Heart left ventricle (tissue), 16 donors: Measurements from ENCODE around the gene ACKR1. TPM values are rescaled to one million over a fixed set of nuclear protein-coding genes. Genes with fewer than 3 reads are reported as not detected.

ENCODE experiments used
- ATAC-seq, 4 donors: fragments of 200-7000 bp; cut with Tn5 transposase; one replicate each; pipeline ENCODE4 v1.9.1; 2020 to 2022; ENCODE audit warnings: moderate library complexity in 4 of 4, mild to moderate bottlenecking in 3 of 4, moderate number of reproducible peaks in 1 of 4
- DNase-seq, 5 donors: peaks; one replicate each; pipeline ENCODE4 v3.0.0-alpha.2; 2020
- H3K27ac ChIP-seq, 12 donors: fragments of 200-600 bp; sonication (generic) in 4 of 12; one replicate each; pipeline versions ENCODE4 v1.5.0 to v1.8.0; 2016 to 2022; ENCODE audit warnings: mild to moderate bottlenecking in 2 of 12
- H3K27me3 ChIP-seq, 9 donors: fragments of 200-600 bp; sonication (generic) in 2 of 9; one replicate each; pipeline versions ENCODE4 v1.5.1 to v1.8.0; 2016 to 2022; ENCODE audit warnings: mild to moderate bottlenecking in 3 of 9
- H3K36me3 ChIP-seq, 9 donors: fragments of 200-600 bp; sonication (generic) in 2 of 9; one replicate each; pipeline versions ENCODE4 v1.5.0 to v1.8.0; 2018 to 2022; ENCODE audit warnings: mild to moderate bottlenecking in 2 of 9
- H3K4me1 ChIP-seq, 12 donors: fragments of 200-600 bp; sonication (generic) in 4 of 12; one replicate each; pipeline versions ENCODE4 v1.5.0 to v1.8.0; 2016 to 2022; ENCODE audit warnings: mild to moderate bottlenecking in 3 of 12
- H3K4me3 ChIP-seq, 12 donors: fragments of 200-600 bp; sonication (generic) in 4 of 12; one replicate each; pipeline versions ENCODE4 v1.5.0 to v1.8.0; 2017 to 2022; ENCODE audit warnings: mild to moderate bottlenecking in 9 of 12, moderate library complexity in 4 of 12
- H3K9me3 ChIP-seq, 12 donors: fragments of 200-600 bp; sonication (generic) in 4 of 12; one replicate each; pipeline versions ENCODE4 v1.5.0 to v1.8.0; 2016 to 2022; ENCODE audit warnings: mild to moderate bottlenecking in 1 of 12
- POLR2A ChIP-seq, 2 donors: fragments of 450-650 bp; IDR thresholded peaks; one replicate each; pipeline ENCODE4 v1.6.1; 2017; ENCODE audit warnings: antibody characterized with exemption in 2 of 2, mild to moderate bottlenecking in 2 of 2, moderate library complexity in 2 of 2
- WGBS, 4 donors: extraction: QIAGEN DNeasy Blood & Tissue Kit in 2 of 4; methylation state at CpG; one replicate each; pipeline versions ENCODE4 v1.1.5 to v1.1.7; 2013 to 2018; 5-methylcytosine and 5-hydroxymethylcytosine counted together
- intact Hi-C, 10 donors: fragments of 100-400 bp; cut with DNase I; formaldehyde crosslinking; loops; one replicate each; pipeline versions ENCODE4 v1.11.1 to v1.14.2; 2022
- polyA plus RNA-seq, 2 donors: library from polyadenylated mRNA; stranded (reverse); fragments of 200-250 nt; gene quantifications; one replicate each; pipeline ENCODE4 v1.2.3, GENCODE V29; 2013
- total RNA-seq, 9 donors: library from RNA; depleted of rRNA in 2 of 9; stranded (reverse); fragments of >200 nt in 2 of 9; fragmentation: NEBNext Ultra II Directional in 3 of 9; extraction: Animal tissue kit (Norgen Biotek cat#: 25700) in 3 of 9; gene quantifications; one replicate each; pipeline versions ENCODE4 v1.1.0 to v1.2.4, GENCODE V29; 2016 to 2023
- TF ChIP-seq, protein P1 (sequence below), 12 donors: fragments of 200-600 bp; sonication (generic) in 4 of 12; IDR thresholded peaks; one replicate each; pipeline versions ENCODE4 v1.5.0 to v1.8.0; 2018 to 2022; ENCODE audit warnings: antibody characterized with exemption in 12 of 12, mild to moderate bottlenecking in 5 of 12
- donor health status: ischemic (EF 13 %, LVEDD 7.1; RV severe dilation, severe dysfunction).
- donor health status: healthy with polysubstance abuse.
- donor health status: DM: no; HTN: yes; CAD: no.
- donor health status: DM: no; HTN: no; CAD: no.
- donor health status: ischemic (EF 25% LVEDD 6.9; RV normal size, moderate dysfunction).
- donor health status: ischemic (EF 25% LVEDD 5.7; RV mildly dilated, moderate dysfunction).
- donor health status: healthy.
- donor health status: DM: yes; HTN: yes; CAD: no.
- donor health status: ischemic (EF 35%, LVEDD 5.7; RV mildly dilated, moderate dysfunction).
- donor health status: nonischemic (EF 11% LVEDD 7.7; RV severe dilation, severe dysfunction).
- donor health status: DM: yes; HTN: yes; CAD: no.
- donor health status: PGD.
- donor health status: ischemic (EF 29% LVEDD 5.4; RV normal size, mild dysfunction).
- donor health status: nonischemic (EF 23%, LVEDD 6.1; RV moderate dilation, normal function).

The ACKR1 gene
- total and polyA plus RNA-seq, 11 donors, result 7.5 to 56.0 (median 19.1) TPM

DNA sequence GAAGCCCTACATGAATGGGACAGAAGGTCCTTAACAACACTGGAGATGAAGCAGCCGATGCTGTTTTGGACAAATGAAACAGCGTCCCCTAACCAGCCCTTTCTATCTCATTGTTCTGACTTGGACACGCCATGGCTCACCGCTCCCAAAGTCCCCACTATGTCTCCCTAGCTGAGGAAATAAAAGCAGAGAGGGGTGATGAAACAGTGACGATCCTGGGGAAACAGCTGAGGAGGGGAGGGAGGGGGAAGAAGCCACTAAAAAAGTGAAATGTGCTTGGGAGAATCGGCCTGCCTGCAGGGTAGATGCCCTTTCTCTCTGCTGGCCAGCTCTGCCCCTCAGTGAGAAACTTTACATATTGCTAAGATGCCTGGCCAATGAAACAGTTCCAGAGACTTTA is 1.1 kb upstream of the ACKR1 start:
- Histone ChIP-seq H3K4me3 (no peak overlapping the region), H3K9me3 (no peaks in the 10 kb centered on the region), H3K27me3 (peaks cover 0 to 60% (median 9%) of the 10 kb centered on the region in 9 donors), H3K36me3 (no peaks in the 10 kb centered on the region), H3K27ac (no peak overlapping the region), H3K4me1 (no peaks in the 10 kb centered on the region)
- 62 to 71% (median 67%) methylated on average over 6 of the region's 6 CpGs for WGBS, 4 donors
- ATAC-seq (no peak), DNase-seq (no peak)
- TF ChIP-seq, protein P1, sequence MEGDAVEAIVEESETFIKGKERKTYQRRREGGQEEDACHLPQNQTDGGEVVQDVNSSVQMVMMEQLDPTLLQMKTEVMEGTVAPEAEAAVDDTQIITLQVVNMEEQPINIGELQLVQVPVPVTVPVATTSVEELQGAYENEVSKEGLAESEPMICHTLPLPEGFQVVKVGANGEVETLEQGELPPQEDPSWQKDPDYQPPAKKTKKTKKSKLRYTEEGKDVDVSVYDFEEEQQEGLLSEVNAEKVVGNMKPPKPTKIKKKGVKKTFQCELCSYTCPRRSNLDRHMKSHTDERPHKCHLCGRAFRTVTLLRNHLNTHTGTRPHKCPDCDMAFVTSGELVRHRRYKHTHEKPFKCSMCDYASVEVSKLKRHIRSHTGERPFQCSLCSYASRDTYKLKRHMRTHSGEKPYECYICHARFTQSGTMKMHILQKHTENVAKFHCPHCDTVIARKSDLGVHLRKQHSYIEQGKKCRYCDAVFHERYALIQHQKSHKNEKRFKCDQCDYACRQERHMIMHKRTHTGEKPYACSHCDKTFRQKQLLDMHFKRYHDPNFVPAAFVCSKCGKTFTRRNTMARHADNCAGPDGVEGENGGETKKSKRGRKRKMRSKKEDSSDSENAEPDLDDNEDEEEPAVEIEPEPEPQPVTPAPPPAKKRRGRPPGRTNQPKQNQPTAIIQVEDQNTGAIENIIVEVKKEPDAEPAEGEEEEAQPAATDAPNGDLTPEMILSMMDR (IDR thresholded peaks at IDR 0.05), result no peak
- TF ChIP-seq POLR2A (IDR thresholded peaks at IDR 0.05), result no peak
- intact Hi-C loops, result no loop called here

- no peaks in the 10 kb centered on the region for H3K36me3 ChIP-seq
- TF ChIP-seq, protein P1 (IDR thresholded peaks at IDR 0.05), result no peak
- no peak for TF ChIP-seq POLR2A (IDR thresholded peaks at IDR 0.05)
- intact Hi-C loops, result no loop called here
- ATAC-seq, result no peak
- peak overlapping the region in 6 of 12 donors; percentile 13 to 50 (median 36) for H3K4me3 ChIP-seq
- 33 to 45% (median 40%) methylated on average over 6 of the region's 6 CpGs for WGBS, 4 donors
- H3K9me3 ChIP-seq, result no peaks in the 10 kb centered on the region
- DNase-seq, result no peak
- peaks cover 0 to 73% (median 21%) of the 10 kb centered on the region in 9 donors for H3K27me3 ChIP-seq
- H3K27ac ChIP-seq, result peak overlapping the region in 1 of 12 donors; percentile 42
- no peaks in the 10 kb centered on the region for H3K4me1 ChIP-seq
Observed at GRCh38 chr1:159205225-159205624, 550 bp downstream of the ACKR1 start.

GRCh38 chr1:159206110-159206509 is 1.4 kb downstream of the ACKR1 start:
- Histone ChIP-seq H3K27me3 (peaks cover 0 to 75% (median 21%) of the 10 kb centered on the region in 9 donors), H3K4me3 (peak overlapping the region in 6 of 12 donors; percentile 9 to 50 (median 36)), H3K27ac (peak overlapping the region in 1 of 12 donors; percentile 42), H3K4me1 (peaks cover 0 to under 1% (median 0%) of the 10 kb centered on the region in 12 donors), H3K9me3 (no peaks in the 10 kb centered on the region), H3K36me3 (no peaks in the 10 kb centered on the region)
- ATAC-seq (no peak), DNase-seq (no peak)
- intact Hi-C loops, result no loop called here
- no peak for TF ChIP-seq POLR2A (IDR thresholded peaks at IDR 0.05)
- TF ChIP-seq, protein P1 (IDR thresholded peaks at IDR 0.05), result no peak
- WGBS, 4 donors, result 82 to 92% (median 87%) methylated on average over 4 of the region's 4 CpGs

GRCh38 chr1:159207080-159207479 is 2.4 kb downstream of the ACKR1 start:
- H3K4me1 ChIP-seq, result peaks cover 0 to 6% (median 0%) of the 10 kb centered on the region in 12 donors
- WGBS, 4 donors, result 79 to 84% (median 81%) methylated on average over 5 of the region's 5 CpGs
- H3K4me3 ChIP-seq, result peak overlapping the region in 2 of 12 donors; percentile 13 to 50
- no peaks in the 10 kb centered on the region for H3K36me3 ChIP-seq
- TF ChIP-seq, protein P1 (IDR thresholded peaks at IDR 0.05), result no peak
- TF ChIP-seq POLR2A (IDR thresholded peaks at IDR 0.05), result no peak
- peaks cover 0 to 76% (median 21%) of the 10 kb centered on the region in 9 donors for H3K27me3 ChIP-seq
- intact Hi-C loops, result no loop called here
- ATAC-seq, result no peak
- H3K27ac ChIP-seq, result no peak overlapping the region
- DNase-seq, result no peak
- H3K9me3 ChIP-seq, result no peaks in the 10 kb centered on the region
